GM19328 (cell line): ENCODE results near the gene DHRS1.

Experiments
- ATAC-seq: cut with Tn5 transposase; IDR thresholded peaks from one replicate; pipeline ENCODE4 v1.9.1; 2021; ENCODE audit warnings: mild to moderate bottlenecking, moderate library complexity; ENCODE audit not compliant: unreplicated experiment

DHRS1 gene

GRCh38 chr14:24299255-24300191 lies at the start of gene DHRS1, which contains the start of gene NOP9:
Gene DHRS1 (minus strand): TSS chr14:24299780. CDS start chr14:24299106, 674 bp downstream.
Gene NOP9 (plus strand): TSS chr14:24299850. CDS start chr14:24299955, 105 bp downstream.
- peak; percentile 53 for ATAC-seq

- no peak for ATAC-seq
Observed at GRCh38 chr14:24348186-24348585, 48.6 kb upstream of the DHRS1 start.

GRCh38 chr14:24347134-24347533 lies 47.6 kb upstream of the DHRS1 start:
- ATAC-seq: no peak

GRCh38 chr14:24343795-24344660 lies 44.4 kb upstream of the DHRS1 start:
- no peak for ATAC-seq

GRCh38 chr14:24342889-24343288 lies 43.3 kb upstream of the DHRS1 start:
- ATAC-seq: no peak

- ATAC-seq: no peak
Observed at GRCh38 chr14:24340606-24341005, 41.0 kb upstream of the DHRS1 start.

GRCh38 chr14:24339284-24340151 lies 39.9 kb upstream of the DHRS1 start, which contains the start of gene RIPK3:
Gene RIPK3 (minus strand): TSS chr14:24339991. CDS start chr14:24339826, 165 bp downstream.
- peak; percentile 95 for ATAC-seq

GRCh38 chr14:24338843-24339242 lies 39.3 kb upstream of the DHRS1 start:
- no peak for ATAC-seq

- ATAC-seq: no peak
Observed at GRCh38 chr14:24337824-24338175, 38.2 kb upstream of the DHRS1 start.

GRCh38 chr14:24337144-24337823 lies 37.7 kb upstream of the DHRS1 start:
- no peak for ATAC-seq

- ATAC-seq: no peak
Observed at GRCh38 chr14:24335461-24336171, 36.0 kb upstream of the DHRS1 start.

- ATAC-seq: no peak
Observed at GRCh38 chr14:24334431-24335291, 35.1 kb upstream of the DHRS1 start, which contains the start of gene ADCY4. Gene ADCY4 (minus strand): TSS chr14:24335071. CDS start chr14:24334652, 419 bp downstream.

- peak; percentile 64 for ATAC-seq
Observed at GRCh38 chr14:24332268-24332993, 32.9 kb upstream of the DHRS1 start.

GRCh38 chr14:24331731-24332267 lies 32.2 kb upstream of the DHRS1 start:
- no peak for ATAC-seq

- no peak for ATAC-seq
Observed at GRCh38 chr14:24330973-24331674, 31.5 kb upstream of the DHRS1 start.

- ATAC-seq: no peak
Observed at GRCh38 chr14:24329736-24330135, 30.2 kb upstream of the DHRS1 start.
